CD4-positive, alpha-beta T cell treated with Interferon alpha-2 for 1 hour (primary cell): Measurements from ENCODE around the gene DZIP3.

Experiments used
- DNase-seq, 2 donors: peaks; one replicate each; pipeline ENCODE4 v3.0.0-alpha.2; 2020 to 2022

DZIP3 gene

DNA sequence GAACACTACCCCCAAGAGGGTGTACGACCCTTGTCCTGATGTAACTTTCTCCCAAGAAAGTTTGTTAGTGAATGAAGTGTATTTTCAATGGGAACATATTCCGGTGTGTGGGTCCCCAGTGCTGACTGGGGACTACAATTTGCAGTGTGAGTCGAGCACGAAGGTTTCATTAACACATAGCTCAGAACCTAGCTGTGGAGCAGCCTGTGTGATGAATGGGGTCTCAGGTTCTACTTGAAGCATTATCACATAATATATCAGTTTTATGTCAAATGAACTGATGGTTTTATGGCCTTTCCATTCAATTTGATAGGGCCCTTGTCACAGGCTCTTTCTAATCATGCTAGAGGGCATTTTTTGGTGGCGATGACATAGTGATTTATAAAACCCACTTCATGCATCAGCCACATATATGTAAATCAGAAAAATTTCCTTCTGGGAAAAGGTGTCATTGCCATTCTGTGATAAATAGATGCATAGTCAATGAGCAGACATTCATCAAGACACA lies 123.5 kb downstream of the DZIP3 start:
- DNase-seq, result no peak

DNA sequence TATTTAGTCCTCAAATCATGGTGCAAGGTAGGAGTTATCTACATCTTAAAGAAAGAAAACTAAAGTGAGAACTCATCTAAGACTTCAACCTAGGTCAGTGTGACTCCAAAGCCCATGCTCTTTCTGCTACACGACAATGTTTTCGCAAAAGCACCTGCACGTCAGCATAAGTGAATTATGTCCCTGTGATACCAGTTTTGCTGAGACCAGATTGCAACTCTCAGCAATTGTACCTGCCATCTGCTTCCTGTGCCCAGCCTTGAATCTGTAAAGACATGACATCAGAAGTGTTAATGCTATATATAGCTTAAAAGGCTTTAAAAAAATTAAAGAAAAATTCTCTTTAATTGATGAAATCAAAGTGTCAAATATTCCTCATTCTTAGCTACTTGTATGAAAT lies 124.3 kb downstream of the DZIP3 start:
- no peak for DNase-seq

DNA sequence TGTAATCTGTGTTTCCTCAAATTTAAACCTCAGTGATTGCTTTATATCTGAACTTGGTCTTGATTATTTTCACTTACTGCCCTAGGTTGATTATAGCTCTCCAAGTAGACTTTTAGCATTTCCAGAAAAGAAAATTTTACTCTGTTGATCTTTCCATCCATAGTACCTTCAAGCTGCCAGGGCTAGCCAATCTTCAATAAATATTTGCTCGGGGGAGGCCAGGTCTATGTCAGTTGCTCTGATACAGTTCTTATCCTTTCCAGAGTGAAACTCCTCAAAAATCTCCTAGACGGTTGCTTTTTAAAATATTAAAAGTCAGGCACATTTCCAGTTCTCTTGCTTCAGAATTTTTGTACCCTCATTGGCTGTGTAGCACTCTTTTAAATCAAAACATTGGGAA lies 128.9 kb downstream of the DZIP3 start:
- DNase-seq, result no peak

DNA sequence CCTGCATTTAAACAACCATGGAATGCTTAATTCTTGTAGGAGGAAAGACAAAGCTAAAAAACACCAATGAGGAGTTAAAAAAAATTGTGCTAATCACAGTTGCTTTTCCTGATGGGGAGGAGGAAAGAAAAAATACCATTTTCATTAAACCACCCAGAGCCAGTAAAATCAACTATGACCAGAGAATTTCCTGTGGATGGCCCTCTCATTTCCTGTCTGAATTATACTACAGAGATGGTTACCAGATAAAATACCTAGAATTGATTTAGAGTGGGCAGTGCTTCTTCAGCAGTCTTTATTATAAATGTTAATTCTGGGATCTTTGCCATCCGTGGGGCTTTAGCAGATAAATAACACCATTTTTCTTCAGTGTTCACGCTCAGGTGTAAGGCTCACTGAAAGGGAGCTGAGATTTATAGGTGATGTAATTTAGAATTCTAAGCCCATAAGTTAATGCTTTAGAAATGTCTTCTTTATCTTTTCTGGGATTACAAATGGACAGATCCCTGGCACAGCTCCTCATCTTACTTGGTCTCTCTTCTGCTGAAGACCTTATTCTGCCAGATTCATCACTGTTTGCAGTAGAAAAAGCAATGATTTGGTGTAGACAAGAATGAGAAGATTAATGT lies 129.8 kb downstream of the DZIP3 start:
- DNase-seq, result no peak

DNA sequence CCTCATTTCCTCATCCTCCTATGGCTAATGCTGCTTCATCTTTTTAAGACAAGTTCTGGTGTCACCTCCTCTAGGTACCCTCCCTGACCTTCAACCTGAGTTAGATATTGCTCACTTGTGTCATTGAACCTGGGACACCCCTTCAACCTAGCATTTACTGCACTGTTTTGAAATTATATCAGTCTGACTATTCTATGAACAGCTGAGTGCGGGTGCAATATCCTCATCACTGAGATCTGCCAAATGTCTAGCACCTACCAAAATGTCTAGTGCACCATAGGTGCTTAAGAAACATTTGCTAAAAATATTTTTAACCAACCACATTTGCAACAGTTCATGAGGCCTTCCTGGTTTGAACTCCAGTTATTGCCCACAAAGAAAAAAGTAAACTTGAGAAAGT lies 133.2 kb downstream of the DZIP3 start:
- DNase-seq, result peak in 1 of 2 donors; percentile 0

DNA sequence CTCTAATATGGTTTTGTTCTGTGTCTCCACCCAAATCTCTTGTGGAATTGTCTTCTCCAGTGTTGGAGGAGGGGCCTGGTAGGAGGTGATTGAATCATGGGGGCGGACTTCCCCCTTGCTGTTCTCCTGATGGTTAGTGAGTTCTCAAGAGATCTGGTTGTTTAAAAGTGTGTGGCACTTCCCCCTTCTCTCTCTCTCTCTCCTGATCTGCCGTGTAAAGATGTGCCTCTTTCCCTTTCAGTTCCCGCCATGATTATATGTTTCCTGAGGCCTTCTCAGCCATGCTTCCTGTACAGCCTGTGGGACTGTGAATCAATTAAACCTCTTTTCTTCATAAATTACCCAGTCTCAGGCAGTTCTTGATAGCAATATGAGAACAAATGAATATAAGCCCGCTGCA lies 134.6 kb downstream of the DZIP3 start:
- DNase-seq, result no peak

DNA sequence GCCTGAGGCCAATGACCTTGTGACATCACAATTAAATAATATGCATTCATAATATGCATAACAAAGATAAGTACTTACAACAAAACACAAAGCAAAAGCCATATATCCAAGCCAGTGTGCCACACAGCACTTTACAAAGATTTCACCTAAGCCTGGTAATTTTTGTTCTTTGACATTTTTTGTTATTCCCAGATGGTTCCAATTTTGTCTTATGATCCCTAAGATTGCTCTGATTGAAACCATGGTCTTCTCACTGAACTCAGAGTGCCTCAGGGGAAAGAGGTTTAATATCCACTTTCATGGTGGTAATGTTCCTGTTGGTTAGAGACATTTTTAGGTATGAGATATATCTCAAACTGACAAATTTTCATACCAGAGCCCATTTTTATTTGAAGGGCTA lies 138.6 kb downstream of the DZIP3 start:
- DNase-seq, result no peak

DNA sequence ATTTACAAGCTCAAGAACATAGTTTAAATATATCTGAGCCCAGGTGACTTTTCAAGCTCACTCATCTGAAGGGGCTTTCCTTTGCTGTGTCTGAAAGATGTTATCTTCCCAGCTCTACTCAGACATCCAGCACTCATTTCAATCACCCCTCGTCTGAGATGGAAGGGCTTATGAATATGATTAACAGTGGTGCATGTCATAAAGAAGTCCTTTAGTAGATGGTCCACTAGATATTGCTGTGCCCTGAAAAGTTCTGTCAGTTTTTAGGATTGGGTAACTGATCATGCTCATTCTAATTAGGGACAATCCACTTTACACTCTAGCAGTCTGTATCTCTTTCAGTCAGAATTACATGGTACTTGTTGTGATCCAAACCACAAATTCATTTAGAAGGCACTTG lies 139.4 kb downstream of the DZIP3 start:
- no peak for DNase-seq

DNA sequence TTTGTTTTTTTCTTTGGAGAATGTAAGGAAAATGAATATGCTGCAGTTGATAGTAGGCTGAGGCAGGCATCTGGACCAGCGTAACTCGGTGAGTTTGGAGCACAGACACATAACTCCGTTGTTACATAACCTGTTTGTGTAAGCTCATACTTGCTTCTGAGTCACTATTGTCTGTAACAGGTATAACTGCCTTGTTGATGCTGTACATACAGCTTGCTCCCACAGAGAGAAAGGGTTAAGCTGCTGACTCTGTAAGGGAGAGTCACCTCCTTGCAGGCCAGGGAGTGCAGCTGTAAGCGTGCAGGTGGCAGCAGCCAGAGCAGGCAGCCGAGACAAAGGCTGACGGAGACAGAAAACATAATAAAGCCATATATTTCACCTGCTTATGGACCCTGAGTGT lies 147.3 kb downstream of the DZIP3 start:
- DNase-seq, result no peak

DNA sequence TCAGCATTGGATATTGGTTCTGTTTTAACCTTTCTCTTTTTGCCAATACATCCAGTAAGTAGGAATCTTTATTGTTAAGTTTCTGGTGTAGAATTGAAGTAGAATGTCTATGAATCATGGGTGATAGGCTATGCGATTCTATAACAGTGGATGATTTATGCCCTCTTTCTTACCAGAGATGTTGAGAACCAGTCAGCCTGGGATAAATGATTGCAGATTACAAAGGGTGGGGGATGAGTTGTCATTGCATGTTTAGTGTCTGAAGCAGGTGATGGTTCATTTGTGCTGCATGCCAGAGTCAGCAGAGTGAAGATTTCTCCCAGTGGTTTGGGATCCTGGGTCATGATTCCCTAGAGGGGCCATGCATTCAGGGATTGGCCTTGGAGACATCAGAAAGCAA lies 153.4 kb downstream of the DZIP3 start:
- no peak for DNase-seq
